GM19238 (cell line): Measurements from ENCODE around the gene MN1.

ENCODE experiments used
- DNase-seq: peaks from one replicate; pipeline ENCODE4 v3.0.0; 2011; ENCODE audit warnings: low spot score; ENCODE audit not compliant: insufficient read length

Gene MN1

DNA sequence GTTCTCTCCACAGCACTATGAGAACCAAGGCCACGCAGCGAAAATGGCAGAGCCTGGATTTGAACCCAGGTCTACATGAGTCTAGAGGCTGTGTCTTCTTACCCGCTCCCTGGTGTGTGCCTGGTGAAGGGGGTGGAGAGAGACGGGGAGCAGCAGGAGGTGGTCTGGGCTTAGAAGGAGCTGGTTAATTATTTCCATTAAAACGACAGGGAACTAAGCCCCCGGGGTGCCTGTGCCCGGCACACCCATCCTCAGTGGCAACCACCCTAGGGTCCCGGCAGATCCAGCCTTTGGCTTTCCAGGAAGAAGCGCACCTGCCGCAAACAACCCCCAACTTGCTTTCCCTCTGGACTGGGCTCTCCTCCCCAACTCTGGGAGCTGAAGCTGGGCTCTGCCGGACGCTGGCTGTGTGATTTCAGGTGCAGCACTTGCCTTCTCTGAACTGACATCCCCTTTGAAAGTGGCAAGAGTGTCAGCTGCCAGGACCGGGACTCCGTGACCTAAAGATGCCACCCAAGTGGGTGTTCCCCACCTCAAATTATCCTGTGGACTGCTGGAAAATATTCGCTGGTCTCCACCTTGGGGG is 35.8 kb downstream of the MN1 start:
- DNase-seq, result no peak

DNA sequence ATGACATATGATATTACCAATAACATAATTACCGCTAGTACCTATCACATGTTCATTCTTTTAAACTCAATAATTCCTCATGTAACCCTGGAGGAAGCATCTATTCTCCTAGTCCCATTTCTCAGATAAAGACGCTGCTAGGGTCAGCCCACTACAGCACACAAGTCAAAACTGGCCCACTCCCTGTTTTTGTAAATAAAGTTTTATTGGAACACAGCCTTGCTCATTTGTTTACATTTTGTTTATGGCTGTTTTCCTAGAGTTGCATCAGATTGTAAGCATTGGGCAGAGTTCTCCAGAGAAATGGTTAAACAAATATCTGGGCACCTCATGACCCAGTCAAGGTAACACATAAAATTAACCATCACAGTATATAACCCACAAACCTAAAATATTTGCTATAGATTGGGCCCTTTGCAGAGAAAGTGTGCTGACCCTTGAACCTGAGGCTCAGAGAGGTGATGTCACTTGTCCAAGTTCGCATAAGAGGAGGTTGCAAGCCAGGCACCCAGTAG is 36.8 kb downstream of the MN1 start:
- no peak for DNase-seq

DNA sequence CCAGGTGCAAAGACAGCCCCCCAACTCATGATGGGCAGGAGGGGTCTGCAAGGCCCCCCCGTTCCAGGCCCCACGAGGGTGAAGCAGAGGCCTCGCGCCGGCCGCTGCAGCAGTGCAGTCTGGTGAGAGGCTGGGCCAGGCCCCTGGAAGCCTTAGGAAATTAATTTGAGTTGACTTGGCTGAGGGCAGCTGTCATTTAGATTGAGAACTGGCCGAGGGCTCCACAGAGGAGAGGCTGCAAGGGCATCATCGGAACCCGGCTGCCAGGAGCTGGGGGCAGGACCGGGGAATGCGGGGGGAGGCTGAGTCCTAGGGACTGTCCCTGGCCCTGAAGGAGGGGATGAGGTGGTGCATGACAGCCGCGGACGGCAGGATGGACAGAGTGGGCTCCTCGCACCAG is 39.9 kb downstream of the MN1 start:
- DNase-seq, result no peak

DNA sequence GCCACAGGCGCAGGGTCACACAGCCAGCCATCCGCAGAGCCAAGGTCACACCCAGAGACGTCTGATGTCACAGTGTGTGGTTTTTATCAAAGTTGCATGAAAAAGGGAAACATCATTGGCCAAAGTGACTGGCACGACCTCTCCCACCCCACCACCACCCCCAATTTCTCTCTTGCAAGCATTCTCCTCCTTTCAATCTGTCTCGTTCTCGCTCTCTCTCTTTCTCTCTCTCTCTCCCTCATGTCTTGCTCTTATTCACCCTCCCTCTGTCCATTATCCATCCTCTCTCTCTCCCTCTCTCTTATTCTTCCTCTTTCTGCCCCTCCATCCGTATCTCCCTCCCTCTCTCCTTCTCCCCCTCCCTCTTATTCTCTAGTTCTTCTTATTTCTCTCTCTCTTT is 40.6 kb downstream of the MN1 start:
- DNase-seq, result no peak

DNA sequence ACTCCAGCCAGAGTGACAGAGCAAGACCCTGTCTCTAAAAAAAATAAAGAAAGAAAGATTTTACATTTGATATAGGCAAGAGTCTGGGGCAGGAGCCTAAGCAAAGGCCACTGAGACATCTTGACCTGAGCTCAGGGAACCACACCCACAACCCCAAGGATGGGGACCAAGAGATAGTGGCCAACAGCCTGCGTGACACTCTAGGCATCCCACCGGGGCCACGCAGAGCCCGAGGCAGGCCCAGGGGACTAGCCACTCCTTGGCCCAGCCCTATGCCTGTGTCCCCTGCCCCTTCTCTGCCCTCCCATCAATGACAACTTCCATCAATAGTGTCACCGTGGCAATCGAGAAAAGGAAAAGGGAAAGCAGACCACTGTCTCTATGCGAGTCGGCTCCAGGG is 41.1 kb downstream of the MN1 start:
- no peak for DNase-seq

DNA sequence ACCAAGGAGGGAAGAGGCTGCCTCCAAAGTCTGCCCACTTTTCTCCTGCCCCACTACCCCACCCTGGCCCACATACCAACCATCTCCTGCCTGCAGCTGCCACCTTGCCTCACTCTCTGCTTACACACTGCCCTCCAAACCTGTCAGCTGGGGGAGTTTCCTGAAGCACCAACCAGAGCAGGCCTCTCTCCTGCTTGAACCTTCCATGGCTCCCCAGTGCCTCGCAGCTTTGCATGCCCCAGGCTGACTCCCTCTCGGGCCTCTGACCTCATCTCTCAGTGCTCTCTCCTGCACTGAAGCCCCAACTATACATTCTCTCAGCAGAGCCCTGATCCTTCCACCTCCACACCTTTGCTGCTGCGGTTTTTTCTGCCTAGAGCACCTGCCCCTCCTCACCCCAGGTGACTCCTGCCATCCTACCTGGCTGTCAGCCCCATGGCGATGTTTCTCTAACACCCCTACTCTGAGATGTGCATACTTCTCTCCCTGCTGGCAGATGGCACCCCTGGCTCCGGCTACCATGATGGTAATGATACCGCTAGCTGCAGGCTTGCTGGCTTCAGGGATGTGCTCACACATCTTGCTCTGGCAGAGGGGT is 43.5 kb downstream of the MN1 start:
- DNase-seq, result no peak

DNA sequence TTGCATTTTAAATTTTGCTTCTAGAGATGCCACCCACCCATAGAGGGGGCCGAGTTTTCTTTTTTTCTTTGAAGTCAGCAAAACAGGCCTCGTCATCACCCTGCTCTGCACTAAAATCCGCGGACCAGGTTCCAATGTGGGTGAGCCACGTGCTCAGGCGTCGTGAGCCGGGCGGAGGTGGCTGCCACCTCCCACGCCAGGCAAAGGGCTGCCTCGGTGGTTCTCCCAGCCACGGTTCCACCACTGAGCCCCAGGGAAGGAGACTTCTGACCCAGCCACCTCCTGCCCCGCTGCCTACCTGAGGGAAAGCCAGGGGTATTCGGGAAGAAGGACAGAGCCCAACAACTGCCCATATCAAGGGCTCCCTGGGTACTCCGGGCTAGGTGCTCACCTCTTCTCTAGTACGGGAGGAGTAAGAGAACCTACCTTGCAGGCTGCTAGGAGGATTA is 45.3 kb downstream of the MN1 start:
- DNase-seq, result no peak

DNA sequence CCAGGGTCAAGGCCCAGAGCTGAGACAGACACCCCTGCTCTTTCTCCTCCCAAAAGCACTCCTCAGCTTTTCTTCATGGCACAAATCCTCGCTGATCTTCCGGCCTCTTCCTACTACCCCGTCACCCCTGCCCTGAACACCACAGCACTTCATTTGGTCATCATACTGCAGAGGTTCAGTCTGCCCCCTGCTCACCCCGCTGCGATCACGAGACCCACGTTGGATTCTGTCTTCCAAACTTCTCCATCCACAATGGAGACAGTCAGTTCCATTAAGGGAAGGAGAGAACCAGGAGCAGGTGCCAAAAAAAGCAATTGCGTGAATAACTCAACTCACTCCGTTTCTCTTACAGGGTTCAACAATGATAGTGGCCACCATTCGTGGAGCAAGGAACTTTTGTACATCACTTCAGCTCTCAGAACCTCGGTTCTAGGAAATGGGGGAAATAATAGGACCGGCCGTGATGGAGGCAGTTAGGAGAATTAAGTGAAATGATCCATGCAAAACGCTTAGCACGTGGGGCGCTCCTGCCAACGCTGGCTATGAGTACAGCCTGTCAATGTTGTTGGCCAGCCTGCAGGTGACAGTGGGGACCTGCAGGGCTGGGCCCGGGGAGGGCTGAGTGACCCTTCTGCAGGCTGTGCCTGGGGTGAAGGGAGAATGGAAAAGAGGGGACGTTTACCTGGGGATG is 45.9 kb downstream of the MN1 start:
- DNase-seq, result no peak

DNA sequence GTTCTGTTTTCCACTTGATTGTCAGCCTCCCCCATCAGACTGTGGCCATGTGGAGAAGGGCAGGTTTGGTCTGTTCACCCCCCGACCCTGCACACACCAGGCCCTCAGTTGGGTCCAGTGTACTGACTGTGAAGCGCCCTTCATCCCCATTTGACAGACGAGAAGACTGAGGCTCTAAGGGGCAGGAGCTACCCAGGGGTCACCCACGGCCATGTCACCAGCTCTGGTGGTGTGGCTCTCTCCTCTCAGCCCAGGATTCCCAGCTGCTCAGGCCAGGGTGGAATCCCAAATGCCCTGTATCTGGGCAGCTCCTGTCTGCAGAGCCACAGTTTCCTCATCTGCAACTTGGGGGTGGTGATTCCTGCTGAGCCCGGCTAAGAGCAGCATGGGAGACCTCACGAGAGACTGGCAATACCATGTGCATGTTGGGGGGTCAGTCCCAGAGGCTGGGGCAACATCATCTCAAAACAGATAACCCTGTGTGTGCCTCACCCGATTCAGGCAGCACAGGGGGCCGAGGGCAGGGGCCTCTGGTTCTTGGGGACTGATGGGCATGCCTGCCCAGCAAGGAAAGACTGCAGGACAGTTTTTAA is 46.6 kb downstream of the MN1 start:
- no peak for DNase-seq

DNA sequence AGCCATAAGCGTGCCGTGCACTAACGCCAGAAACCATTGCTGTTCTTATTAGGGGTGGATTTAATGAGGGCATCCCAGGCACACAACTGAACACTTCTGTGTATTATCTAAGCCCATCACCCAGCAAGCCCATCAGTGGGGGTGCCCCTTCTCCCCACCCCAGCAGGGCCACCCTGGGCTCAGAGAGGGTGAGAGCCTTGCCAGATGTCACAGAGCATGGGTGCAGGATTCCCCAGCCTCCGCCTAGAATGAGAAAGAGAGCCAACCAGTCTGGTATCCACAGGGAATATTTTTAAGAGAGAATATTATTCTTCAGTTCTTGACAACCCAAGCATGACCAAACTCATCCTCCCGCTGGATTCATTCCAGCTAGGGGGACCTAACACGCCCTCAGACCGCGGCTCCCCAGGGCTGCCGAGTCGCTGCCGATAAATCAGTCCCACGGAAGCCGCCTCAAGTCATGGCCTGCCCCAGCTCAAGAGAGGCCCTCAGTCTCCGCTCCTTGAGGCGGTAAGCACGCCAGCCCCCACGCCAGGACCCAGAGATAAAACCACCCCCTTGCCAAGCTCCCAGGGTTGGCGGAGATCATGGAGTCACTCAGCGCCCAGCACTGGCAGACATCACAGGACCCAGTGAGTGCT is 47.2 kb downstream of the MN1 start:
- DNase-seq, result no peak

DNA sequence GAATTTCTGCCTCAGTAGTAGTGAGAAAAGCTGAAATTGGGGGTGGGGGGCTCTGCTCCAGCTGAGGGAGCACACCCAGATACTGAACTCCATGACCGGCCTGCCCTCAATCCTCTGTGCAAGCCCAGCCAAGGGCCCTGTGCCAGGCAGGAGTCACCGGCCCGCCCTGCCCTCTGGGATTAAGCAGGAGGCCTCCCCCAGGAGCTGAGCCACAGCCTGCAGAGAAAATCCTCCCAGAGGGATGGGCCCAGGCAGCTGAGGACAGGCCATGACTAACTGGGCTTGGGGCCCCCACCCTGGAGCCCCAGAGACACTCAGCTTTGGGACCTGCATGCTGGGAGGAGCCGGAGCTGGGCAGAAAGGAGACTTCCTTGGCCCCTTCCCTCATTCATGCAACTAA is 48.8 kb downstream of the MN1 start:
- DNase-seq, result no peak

DNA sequence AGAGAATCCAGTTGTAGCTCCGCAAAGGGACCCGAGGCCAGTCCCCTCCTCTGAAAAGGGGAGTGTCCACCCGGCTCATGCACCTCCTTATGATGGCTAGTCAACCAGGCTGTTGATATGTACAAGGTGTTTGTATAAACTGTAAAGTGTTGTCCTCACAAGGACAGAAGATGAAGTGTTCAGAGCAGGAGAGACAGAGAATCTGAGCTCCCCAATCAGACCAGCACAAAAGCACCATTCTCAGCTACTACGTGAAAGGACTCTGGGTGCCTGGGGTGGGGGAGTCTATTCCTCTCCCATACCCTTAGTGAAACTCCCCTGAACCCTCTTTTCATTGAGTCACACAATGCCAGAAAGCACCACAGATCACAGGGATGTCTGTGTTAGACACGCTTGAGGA is 49.4 kb downstream of the MN1 start:
- DNase-seq, result no peak

DNA sequence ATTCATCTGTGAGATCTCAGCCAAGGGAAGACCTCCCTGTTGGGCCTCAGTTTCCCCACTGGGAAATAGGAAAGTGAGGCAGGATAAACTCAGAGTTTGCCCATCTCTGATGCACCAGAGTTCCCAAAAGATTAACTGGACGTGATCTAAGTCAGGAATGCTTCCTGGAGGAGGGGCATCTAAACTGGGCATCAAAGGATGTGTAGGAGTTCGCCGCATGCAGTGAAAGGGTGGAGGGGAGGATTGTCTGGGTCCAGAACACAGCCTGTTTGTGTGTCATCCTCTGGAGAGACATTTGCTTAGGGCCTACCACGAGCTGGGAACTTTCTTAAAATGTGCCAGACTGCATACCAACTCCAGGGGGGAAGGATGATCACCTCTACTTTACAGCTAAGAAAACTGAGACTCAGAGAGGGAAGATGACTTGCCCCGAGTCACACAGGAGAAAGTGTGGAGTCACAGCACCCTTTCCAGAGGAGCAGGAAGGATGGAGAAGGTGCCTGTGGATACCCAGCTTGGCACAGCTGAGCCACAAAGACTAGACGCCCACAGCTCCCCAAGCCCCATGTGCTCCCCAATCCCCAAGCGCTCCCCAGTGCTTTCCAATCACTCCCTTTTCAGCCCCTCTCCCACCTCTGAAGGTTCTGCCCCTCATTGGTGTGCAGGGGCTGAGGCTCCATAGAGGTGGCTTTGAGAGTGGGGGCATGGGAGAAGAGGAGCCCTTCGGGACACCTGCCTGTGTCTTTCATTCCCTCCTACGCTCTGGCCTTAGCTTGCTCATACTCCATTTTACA is 50.1 kb downstream of the MN1 start:
- no peak for DNase-seq

DNA sequence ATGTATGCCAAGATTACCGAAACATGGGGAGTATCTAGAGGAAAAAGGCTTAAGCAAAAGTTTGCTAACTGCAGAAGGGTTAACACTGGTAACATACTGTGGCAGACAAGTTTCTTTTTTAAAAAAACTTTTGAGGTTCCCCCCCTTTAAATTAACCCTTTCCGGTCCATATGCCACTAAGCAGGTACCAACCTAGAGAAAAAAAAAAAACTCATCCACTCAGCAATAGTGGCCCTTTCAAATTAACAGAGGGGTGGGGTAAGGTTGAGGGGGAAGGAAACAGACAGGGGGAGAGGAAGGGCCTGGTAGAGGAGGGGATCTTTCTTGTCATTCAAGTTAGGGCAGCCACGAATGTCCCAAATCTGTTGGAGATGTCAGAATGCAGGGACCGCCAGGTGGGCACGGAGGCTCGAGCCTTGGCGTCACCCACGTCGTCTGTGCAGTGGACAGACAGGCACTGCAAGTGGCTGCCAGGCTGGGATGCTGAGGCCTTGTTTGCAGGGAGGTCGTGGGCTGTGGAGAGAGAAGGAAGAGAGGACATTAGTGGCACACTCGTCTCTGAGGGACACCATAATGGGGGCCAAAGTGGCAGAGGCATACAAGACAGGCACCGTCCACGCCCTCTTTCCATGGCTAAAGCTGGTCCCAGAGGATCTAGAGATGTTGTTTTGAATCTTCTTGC is 50.8 kb downstream of the MN1 start:
- no peak for DNase-seq

DNA sequence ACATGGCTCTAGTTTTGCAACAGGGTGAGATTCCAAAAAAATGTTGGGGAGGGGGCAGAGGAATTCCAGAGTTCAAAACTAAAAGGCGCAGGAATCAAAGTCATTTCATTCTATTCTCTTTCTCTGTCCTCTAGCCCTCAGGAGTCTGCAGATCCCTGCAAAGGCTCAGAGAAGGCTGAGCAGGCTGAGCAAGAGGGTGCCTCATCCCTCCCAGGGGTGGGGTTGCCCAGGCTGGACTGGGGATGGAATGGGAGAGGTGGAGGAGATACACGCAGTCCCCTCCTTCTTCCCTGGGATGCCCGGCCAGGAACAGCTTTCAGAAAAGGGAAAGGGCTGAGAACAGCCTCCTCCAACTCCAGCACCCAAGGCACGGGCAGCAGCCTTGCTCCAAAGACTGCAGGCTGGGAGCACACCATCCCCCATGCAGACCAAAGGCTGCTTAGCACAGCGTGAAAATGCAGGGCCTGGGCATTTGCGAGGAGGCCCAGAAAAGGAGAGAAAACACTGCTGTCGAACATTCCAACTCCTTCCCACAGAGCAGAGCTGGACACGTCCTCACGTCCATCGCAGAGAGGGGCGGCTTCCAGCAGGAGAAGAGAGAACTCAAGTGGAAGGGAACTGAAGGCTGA is 51.8 kb downstream of the MN1 start:
- DNase-seq, result no peak

DNA sequence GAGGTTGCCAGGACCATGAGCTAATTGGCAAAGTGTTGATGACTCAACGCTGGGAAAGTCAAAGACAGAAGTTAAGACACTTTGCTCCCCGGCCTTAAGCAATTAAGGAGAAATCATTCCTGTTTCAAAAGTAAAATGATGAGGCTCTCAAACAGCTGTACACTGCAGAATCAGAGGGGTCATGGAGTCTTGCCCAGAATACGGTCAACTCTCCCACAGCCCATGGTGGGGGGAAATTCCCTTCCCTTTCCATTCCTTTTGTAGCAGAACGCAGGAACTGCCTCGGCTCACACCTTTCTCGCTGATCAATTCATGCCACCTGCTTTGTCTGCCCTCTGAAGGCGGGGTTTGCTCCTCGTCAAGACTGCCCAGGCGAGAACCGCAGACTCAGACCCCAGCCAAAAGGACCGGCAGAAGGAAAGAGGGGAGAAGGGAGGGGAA is 52.8 kb downstream of the MN1 start:
- DNase-seq, result no peak

DNA sequence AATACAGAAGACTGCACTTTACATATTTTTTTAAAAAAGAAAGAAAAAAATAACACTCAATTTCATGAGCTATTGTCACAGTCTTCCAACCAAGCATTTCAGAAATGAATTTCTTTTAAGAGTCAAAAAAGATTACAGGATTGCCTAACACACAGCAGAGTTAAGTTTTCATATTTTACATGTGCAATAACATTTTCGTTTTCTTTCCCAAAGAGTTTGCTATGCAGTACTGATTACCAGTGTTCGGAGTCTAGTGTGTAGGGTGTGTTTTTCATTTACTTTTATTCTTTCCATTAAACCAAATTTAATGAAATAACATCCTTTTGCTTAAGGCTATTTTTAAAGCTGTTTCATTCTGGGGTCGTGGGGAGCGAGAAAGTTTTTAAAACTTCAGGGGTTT is 53.2 kb downstream of the MN1 start:
- DNase-seq, result no peak

DNA sequence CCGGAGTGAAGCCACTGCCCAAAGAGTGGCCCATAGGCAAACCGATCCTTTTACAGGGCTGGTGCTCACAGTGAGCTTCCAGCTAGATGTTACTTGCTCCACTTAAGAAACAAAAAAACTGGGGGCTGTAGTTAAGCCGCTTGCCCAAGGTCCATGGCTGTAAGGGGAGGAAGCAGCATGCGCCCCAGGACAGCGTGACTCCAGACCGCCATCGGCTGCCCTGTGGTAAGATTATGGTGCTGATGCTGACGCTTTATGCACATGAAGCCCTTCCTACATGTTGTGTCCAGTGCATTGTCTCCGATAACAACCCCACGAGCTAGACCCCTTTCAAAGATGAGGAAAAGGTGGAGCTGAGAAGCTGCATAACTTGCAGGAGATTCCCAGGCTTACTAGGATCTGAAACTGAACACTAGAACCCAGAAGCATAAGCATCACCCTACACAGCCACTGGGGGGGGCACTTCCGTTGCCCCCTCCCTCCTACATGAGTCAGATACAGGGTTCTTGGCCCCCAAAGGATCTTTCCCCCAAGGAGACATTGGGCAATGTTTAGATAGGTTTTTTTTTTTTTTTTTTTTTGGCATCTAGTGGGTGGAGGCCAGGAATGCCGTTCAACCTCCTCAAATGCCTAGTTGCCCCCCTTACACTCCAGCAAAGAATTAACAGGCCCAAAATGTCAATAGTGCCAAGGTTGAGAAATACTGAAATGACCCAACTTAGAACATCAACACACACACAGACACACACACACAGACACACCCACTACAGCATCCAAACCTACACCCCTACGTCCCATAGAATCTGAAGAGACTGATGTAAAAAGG is 53.9 kb downstream of the MN1 start:
- no peak for DNase-seq

DNA sequence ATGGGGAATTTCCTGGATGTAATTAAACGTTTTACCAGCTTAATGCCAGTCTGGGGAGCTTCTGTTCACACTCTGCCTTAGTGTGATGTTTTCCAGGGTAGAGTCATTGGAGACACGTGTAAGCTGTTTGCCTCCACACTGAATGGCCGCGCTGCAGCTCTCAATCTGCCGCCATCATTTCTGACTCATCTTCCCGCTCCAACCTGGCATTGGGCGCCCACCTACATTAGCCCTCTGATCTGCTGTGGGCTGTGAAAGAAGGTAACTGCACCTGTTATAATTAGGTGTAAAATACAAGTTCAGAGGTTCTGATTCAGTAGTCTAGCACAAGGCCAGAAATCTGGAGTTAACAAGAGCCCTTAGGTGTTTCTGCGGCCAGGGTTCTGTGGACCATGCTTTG is 54.6 kb downstream of the MN1 start:
- DNase-seq, result no peak
